IMR-90 (cell line): Measurements from ENCODE around the gene TSPAN17.
"Not testable (repeated sequence)": the region's sequence is repeated elsewhere in the genome, so short reads cannot be mapped to it uniquely, and the experiment has no call there.

Source experiments
- CEBPB ChIP-seq: IDR thresholded peaks from 2 replicates; pipeline ENCODE4 v1.6.1; 2012; ENCODE audit warnings: low read depth, low read length, improper control_type of control experiment
- MAZ ChIP-seq: IDR thresholded peaks from 2 replicates; pipeline ENCODE4 v1.6.1; 2012; ENCODE audit warnings: low read depth, mild to moderate bottlenecking, low read length, improper control_type of control experiment, moderate library complexity, borderline replicate concordance
- POLR2A ChIP-seq: IDR thresholded peaks from 2 replicates; pipeline ENCODE4 v1.6.1; 2012; ENCODE audit warnings: mild to moderate bottlenecking, low read depth, low read length
- RAD21 ChIP-seq: IDR thresholded peaks from 2 replicates; pipeline ENCODE4 v1.6.1; 2012; ENCODE audit warnings: low read length, improper control_type of control experiment
- SMC3 ChIP-seq: fragments of 150-350 bp; IDR thresholded peaks from 2 replicates; pipeline ENCODE4 v1.6.1; 2016; ENCODE audit warnings: low read depth, mild to moderate bottlenecking, antibody characterized with exemption, low read length, moderate library complexity
- TF ChIP-seq, protein P1 (sequence below): conservative IDR thresholded peaks from 2 replicates; pipeline ENCODE4 v1.5.1; 2012; ENCODE audit warnings: mild to moderate bottlenecking, low read depth, low read length, improper control_type of control experiment
- TF ChIP-seq, protein P2 (sequence below): fragments of 150-350 bp; IDR thresholded peaks from 2 replicates; pipeline ENCODE4 v1.6.1; 2017; ENCODE audit warnings: mild to moderate bottlenecking, antibody characterized with exemption, low read length, low read depth

DNA sequence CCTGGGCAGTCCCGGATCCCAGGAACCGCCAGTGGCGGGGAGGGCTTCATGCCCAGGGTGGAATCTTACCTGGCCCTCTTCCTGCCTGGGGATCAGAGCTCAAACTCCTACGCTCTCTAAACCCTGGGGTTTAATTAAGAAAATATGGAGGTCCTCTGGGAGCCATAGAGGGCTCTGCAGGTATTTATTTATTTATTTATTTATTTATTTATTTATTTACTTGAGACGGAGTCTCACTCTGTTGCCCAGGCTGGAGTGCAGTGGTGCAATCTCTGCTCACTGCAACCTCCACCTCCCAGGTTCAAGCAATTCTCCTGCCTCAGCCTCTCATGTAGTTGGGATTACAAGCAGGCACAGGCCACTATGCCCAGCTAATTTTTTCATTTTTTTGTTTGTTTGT, 52.2 kb downstream of the TSPAN17 start:
- TF ChIP-seq RAD21, CEBPB, POLR2A, SMC3, MAZ: not testable (repeated sequence)
- TF ChIP-seq, protein P1, sequence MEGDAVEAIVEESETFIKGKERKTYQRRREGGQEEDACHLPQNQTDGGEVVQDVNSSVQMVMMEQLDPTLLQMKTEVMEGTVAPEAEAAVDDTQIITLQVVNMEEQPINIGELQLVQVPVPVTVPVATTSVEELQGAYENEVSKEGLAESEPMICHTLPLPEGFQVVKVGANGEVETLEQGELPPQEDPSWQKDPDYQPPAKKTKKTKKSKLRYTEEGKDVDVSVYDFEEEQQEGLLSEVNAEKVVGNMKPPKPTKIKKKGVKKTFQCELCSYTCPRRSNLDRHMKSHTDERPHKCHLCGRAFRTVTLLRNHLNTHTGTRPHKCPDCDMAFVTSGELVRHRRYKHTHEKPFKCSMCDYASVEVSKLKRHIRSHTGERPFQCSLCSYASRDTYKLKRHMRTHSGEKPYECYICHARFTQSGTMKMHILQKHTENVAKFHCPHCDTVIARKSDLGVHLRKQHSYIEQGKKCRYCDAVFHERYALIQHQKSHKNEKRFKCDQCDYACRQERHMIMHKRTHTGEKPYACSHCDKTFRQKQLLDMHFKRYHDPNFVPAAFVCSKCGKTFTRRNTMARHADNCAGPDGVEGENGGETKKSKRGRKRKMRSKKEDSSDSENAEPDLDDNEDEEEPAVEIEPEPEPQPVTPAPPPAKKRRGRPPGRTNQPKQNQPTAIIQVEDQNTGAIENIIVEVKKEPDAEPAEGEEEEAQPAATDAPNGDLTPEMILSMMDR = not testable (repeated sequence)
- TF ChIP-seq, protein P2, sequence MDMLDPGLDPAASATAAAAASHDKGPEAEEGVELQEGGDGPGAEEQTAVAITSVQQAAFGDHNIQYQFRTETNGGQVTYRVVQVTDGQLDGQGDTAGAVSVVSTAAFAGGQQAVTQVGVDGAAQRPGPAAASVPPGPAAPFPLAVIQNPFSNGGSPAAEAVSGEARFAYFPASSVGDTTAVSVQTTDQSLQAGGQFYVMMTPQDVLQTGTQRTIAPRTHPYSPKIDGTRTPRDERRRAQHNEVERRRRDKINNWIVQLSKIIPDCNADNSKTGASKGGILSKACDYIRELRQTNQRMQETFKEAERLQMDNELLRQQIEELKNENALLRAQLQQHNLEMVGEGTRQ = not testable (repeated sequence)
